Measurements from ENCODE around the gene SIRPA.

SIRPA gene

DNA sequence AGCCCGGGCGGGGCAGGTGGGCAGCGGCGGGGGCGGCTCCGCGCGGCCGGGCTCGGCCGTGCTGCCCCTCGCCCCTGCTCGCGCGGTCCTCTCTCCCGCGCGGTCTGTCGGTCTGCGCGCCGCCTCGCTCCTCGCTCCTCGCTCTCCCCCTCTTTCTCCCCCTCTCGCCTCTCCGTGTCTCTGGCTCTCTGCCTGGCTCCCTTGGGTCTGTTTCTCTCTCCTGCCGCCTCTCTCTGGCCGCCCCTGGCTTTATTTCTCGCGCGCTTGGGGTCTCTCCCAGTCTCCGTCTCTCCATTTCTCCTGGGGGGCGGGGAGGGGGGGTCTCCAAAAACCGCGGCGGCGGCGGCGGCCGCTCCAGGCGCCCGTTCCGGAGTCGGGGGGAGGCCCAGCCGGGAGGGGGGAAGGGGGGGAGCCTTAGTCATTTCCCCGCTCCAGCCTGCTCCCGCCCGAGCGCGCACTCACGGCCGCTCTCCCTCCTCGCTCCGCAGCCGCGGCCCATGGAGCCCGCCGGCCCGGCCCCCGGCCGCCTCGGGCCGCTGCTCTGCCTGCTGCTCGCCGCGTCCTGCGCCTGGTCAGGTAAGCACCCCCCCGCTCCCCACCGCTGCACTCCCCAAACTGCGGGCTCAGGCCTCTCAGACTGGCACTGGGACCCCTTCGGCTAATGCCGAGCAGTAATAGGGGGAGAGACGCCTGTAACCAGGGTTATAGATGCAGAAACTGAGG, at the start of gene SIRPA:
SIRPA (plus strand) TSS at position 457 of the 723 bp plus-strand sequence; CDS start at position 498, 41 bp downstream.
- in situ Hi-C loops (cut with HindIII; ENCODE audit: low sequenced_read_pairs): no loop called here

DNA sequence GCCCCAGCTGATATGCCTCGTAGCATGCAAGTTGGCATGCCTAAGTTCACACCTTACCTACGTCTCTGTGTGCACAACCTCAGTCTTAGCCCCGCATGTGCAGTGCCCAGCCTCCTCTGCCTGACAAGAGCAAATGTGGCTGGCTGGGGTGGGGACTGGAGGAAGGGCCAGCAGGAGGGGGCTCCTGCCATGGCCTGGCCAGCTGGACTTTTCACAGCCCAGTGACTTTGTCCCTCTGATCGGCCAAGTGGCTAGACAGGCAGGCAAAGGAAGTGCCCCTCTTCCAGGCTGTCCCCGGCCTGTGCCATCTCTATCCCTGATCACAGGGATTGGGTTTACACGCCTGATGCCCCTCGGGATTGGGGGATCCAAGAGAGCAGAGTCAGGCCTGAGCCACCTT, 49.5 kb upstream of the SIRPA start:
- in situ Hi-C loops (cut with HindIII; ENCODE audit: low sequenced_read_pairs): no loop called here

DNA sequence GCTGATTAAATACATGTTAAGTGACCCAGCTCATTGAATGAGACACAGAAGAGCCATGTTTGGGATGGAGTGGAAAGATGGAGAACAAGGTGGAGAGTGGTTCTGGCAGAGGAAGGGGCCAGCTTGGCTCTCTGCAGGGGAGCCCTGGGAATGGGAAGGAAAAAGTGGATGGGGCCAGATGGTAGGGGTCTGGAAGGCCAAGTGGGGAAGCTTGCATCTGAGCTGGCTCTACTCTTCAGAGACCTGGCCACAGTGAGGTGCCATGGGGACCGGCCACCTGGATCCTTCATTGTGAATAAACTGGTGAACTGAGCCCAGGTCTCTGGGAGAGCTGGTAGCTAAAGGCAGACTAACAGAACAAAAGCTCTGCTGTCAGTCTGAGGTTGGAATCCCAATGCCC, 48.9 kb upstream of the SIRPA start:
- in situ Hi-C loops (cut with HindIII; ENCODE audit: low sequenced_read_pairs): no loop called here

DNA sequence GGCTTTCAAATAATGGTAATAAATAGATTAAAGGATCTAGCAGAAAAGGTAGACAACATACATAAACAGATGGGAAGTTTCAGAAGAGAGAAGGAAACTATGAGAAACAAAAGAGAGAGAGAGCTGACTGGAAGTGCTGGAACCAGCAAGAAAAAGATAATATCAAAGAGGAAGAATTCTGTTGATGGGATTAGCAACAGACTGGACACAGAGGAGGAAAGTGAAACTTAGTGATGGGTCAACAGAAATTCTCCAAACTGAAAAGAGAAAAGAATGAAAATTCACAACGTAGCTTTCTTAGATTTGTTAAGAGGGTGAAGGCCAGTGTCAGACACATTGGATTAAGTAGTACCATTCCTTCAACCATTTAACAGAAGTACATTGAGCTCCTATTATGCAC, 48.3 kb upstream of the SIRPA start:
- in situ Hi-C loops (cut with HindIII; ENCODE audit: low sequenced_read_pairs): no loop called here

DNA sequence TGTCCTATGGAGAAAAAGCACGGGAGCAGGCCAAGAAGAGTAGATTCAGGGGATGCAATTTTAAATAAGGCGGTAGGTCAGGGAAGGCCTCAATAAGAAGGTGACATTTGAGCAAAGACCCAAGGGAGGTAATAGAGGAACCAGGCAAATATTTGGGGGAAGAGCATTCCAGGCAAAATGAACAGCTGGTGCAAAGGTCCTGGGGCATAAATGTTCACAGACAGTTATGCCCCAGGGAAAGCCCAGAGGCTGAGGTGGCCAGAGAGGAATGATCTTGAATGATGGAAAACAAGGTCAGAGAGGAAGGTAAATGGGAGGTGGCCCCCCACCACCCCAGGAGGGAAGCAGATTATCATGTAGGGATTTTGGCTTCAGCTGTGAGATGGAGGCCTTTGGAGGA, 47.4 kb upstream of the SIRPA start:
- in situ Hi-C loops (cut with HindIII; ENCODE audit: low sequenced_read_pairs): no loop called here

DNA sequence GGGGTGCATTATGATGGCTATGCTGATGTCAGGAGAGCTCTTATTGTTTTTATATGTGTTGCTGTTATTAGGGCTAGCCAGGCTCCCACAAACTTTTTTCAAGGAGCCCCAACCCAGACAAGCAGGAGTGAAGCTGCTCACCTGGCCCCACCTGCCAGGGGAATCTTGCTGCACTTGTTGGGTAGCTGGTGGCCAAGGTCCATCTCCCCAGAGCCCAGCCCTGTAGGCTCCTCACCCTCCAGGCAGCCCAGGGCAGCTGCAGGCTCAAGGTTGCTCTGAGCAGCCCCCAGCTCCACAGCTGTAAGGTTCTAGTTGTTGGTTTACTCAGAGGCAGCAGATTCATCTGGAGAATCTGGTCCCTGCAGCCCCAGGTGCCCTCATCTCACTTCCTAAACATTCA, 46.8 kb upstream of the SIRPA start:
- in situ Hi-C loops (cut with HindIII; ENCODE audit: low sequenced_read_pairs): no loop called here

DNA sequence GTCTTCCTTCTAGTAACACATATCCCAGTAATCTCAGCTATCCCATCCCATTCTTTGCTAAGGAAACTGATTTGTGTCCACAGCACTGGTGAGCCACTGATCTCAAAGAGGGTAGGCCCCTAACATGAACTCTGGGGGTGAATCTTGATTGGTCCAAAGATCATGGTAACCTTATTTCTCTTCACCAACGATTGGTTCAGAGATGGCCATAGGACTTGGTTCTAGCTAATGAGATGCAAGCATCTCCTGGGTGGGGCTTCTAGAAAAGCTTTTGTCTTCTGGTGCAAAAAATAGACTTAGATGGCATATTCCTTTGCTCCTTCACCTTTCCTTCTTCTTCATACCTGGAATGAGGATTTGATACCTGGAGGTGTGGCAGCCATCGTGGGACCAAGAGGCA, 43.8 kb upstream of the SIRPA start:
- in situ Hi-C loops (cut with HindIII; ENCODE audit: low sequenced_read_pairs): no loop called here

DNA sequence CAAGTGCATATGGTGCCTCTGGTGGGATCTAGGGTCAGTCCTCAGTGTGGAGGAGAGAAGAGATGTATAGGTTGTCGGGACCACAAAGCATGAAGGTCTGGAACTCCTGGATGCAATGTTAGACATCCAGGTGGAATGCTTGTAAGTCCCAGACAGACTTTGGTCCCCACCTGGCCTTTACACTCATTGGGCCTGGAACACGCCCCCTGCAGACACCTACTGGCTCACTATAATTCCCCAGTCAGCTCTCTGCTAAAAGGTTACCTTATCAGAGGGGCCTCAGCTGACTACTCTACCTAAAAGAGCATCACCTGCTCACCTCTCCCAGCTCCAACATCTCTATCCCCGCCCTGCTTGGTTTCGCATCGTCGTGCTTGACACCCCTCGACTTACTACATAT, 41.7 kb upstream of the SIRPA start:
- in situ Hi-C loops (cut with HindIII; ENCODE audit: low sequenced_read_pairs): no loop called here

DNA sequence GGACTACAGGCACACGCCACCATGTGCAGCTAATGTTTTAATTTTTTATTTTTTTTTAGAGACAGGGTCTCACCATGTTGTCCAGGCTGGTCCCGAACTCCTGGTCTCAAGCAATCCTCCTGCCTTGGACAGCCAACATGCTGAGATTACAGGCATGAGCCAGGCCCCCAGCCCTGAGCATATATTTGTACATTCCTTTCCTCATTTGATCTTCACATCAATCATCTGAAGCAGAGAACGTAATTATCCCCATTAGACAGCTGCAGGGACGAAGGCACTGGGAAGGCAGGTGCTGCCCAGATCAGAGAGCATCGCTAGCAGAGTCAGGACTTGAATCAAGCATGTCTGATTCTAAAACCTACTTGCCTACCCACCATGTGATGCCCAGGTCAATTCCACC, 41.0 kb upstream of the SIRPA start:
- in situ Hi-C loops (cut with HindIII; ENCODE audit: low sequenced_read_pairs): no loop called here

DNA sequence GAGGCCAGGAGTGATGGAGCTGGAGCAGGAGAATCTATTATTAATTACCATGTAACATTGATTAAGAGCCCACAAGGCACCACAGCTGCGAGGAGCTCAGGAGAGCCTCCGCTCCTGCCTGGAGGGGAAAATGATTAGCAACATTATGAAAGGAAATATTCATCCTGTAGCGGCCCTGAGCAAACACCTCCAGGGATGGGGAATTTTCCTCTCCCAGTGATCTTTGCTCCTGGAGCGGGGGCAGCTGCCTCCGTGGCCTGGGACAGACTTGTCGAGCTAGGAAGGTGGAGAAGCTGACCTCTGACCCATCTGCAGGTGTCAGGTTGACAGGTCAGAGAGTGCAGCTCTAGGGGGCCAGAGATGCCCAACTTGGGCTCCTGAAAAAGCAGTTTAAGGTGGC, 40.1 kb upstream of the SIRPA start:
- in situ Hi-C loops (cut with HindIII; ENCODE audit: low sequenced_read_pairs): no loop called here

DNA sequence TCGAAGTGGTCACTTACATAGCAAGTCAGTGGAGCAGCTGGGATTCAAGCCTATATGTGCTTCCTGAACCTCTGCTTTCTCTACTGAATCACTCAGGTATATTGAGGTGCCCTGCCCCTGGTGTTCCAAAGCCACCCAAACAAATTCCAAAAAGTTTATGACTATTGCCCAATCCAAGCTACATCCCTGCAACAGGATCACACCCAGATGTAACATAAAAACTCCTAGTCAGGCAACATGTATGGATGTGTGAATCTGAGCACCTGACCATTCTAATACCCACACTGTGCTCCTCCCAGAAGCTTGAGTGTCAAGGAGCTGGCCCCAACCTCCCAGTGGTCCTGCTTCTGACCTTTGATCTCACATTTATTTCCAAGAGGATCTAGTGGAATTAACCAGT, 39.5 kb upstream of the SIRPA start:
- in situ Hi-C loops (cut with HindIII; ENCODE audit: low sequenced_read_pairs): no loop called here

DNA sequence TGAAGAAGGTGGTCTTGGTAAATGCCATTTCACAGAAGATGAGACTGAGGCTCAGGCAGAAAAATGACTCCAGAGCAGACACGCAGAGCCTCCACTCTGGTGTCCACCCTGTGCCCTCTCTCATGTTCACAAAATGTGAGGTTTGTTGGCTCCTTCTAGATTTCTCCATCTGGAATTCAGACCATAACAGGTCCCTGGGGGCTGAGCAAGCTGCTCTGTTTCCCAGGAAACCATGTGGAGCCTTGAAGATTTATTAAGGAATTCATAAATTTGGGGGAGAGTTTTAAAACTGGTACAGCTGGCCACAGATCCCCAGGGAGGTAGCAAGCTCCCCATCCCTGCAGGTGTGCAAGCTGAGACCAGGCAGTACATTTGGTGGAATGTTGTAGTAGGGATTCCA, 38.8 kb upstream of the SIRPA start:
- in situ Hi-C loops (cut with HindIII; ENCODE audit: low sequenced_read_pairs): no loop called here

DNA sequence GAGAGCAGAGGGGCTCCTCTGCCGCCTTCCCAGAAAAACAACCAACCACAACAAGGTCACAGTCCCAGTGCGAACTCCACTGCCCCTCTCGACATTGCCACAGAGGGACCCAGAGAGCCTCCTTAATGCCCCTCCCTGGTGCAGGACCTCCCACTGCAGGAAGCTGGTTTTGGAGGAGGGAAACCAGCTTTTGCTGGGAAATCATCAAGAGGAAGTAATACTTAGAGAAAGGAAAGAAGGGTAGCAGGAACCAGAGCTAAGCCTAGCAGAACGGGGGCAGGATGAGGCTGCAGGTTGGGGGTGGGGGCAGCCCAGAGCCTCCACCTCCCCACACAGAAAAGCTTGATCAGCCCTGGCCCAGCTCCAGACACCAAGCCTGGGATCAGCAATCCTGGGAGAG, 37.7 kb upstream of the SIRPA start:
- in situ Hi-C loops (cut with HindIII; ENCODE audit: low sequenced_read_pairs): no loop called here

DNA sequence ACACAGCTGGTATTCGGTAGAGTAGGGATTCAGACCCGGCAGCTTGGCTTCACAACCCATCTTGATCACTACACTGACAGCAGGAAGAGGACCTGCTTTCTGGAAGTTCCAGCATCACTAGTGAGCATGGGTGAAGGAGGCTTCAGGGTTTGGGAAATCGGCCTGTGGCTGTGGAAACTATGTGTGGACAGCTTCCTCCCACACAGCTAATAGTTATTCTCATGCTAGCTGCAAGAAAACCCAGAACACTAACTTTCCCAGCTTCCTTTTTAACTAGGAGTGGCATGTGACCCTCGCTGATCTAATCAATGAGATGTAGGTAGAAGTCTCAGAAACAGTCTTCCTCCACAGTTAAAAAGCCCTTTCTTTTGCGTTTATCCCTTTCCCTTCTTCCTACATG, 36.3 kb upstream of the SIRPA start:
- in situ Hi-C loops (cut with HindIII; ENCODE audit: low sequenced_read_pairs): no loop called here

DNA sequence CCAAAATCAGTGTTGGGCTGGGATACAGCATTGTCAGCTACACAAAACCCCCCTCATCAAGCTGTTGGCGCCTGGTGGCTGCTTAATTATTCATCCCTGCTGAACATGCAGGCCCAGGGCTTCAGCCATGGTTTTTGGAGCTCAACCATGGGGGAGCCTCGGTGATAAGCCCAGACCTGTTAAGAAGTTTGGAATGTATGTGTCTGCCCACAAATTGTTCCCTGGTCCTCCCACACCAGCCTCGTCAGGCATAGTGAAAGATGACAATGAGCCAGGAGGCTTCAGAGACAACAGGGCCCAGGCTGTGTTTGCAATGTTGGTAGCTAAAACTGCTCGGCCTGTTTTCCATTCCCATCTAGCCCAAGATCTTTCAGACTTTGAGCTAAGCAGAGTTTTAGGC, 34.8 kb upstream of the SIRPA start:
- in situ Hi-C loops (cut with HindIII; ENCODE audit: low sequenced_read_pairs): loop anchor here (5.0 kb wide), 1 partner anchor 58 kb away; no protein-coding TSS in a partner anchor

DNA sequence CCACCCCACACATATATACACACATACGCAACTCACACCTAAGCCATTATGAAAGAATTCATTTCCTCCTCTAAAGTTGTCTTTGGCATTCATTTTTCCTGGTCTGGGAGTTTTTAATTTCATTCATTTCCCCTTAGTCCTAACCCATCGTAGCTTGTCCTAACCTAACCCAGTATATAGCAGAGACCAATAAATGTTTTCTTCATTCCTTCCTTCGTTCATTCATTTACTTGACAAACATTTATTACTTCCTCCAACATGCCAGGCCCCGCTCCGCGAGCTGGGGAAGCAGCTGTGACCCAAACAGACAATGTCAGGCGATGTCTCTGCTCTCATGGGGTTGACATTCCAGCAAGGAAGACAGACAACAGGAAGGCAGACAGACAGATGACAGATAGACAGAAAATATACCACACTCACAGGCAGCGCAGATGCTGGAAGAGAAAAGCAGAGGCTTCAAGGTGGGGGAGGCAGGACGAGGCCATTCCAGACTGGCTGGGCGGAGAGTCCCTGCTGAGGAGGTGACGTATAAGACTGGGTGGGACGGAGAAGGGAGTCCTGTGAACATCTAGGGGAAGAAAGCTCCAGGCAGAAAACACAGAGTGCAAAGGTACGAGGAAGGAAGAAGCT, 33.7 kb upstream of the SIRPA start:
- in situ Hi-C loops (cut with HindIII; ENCODE audit: low sequenced_read_pairs): loop anchor here (5.0 kb wide), 1 partner anchor 59 kb away; no protein-coding TSS in a partner anchor

DNA sequence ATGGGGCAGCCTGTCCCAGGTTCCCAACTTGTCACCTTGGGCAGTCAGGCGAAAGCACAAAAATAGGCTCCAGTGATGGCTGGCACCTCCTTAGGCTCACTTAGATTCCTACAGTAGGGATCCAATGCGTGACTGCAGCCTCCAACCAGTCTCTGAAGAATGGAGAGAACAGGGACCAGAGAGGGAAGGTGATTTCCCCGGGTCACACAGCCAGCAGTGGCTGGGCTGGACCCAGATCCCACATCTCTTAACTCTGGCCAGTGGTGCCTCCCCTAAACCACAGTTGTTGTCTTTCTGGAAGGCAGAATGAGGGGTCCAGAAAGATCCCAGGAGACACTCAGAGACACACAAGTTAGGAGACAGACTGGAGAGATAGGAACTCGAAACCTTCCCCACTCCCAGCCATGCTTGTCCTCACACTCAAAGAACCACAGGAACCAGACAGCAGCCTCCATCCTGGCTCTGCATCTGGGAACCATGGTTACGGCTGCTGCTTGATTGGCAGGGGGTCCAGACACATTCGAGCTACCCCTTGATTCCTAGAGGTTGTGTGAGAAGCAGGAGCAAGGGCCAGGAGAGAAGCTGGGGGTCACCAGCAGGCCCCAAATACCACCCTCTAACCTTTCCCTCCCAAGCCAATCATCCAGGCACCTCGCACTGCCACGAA, 33.1 kb upstream of the SIRPA start:
- in situ Hi-C loops (cut with HindIII; ENCODE audit: low sequenced_read_pairs): loop anchor here (5.0 kb wide), 1 partner anchor 60 kb away; no protein-coding TSS in a partner anchor

DNA sequence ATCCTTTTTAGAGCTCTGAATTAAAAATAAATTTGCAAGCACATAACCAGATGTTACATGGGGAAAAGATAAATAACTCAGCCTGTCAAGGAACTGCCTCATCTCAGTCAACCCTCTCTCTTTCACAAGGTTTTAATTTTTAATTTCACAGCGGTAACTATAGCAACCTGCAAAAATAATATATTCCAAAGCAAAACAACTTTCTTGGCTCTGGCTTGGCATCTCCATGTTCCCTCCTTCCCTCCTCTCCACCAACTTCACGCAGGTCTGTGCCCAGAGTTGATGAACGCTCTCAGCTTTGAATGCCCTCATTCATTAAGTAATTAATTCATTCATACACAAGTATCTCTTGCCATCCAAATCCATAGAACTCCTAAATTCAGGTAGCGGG, 32.5 kb upstream of the SIRPA start:
- in situ Hi-C loops (cut with HindIII; ENCODE audit: low sequenced_read_pairs): loop anchor here (5.0 kb wide), 1 partner anchor 60 kb away; no protein-coding TSS in a partner anchor

DNA sequence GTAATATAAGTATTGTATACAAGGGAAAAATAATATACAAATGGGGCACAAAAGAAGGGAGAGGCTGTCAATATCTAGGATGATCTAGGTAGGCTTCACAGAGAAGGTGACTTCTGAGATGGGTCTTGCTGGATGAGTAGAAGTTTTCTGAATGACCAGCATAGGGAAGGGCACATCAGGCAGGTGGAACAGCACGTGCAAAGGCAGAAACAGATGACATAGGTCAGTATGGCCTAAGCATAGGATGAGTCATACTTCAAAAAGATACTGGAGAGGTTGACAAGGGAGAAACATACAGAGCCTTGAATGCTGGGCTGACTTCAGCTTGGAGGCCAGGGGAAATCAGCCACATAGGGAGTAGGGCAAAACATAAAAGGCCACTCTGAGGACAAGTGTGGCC, 31.9 kb upstream of the SIRPA start:
- in situ Hi-C loops (cut with HindIII; ENCODE audit: low sequenced_read_pairs): loop anchor here (5.0 kb wide), 1 partner anchor 61 kb away; no protein-coding TSS in a partner anchor

DNA sequence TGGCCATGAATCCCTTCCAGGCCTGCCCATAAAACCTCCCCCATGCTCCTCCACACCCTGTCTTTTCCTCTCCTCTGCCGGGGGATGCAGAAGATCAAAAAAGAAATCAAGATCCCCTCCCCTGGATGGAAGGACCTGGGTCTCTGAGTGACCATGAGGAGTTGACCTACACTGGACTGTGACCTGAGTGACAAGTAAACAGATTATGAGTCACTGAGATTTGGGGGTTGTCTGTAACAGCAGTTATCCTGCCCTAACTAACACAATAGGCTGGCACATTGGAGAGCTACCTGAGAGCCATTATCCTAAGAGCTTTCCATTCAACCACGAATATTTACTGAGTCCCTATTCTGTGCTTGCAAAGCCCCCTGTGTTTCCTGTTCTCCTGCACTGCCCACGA, 28.4 kb upstream of the SIRPA start:
- in situ Hi-C loops (cut with HindIII; ENCODE audit: low sequenced_read_pairs): no loop called here

DNA sequence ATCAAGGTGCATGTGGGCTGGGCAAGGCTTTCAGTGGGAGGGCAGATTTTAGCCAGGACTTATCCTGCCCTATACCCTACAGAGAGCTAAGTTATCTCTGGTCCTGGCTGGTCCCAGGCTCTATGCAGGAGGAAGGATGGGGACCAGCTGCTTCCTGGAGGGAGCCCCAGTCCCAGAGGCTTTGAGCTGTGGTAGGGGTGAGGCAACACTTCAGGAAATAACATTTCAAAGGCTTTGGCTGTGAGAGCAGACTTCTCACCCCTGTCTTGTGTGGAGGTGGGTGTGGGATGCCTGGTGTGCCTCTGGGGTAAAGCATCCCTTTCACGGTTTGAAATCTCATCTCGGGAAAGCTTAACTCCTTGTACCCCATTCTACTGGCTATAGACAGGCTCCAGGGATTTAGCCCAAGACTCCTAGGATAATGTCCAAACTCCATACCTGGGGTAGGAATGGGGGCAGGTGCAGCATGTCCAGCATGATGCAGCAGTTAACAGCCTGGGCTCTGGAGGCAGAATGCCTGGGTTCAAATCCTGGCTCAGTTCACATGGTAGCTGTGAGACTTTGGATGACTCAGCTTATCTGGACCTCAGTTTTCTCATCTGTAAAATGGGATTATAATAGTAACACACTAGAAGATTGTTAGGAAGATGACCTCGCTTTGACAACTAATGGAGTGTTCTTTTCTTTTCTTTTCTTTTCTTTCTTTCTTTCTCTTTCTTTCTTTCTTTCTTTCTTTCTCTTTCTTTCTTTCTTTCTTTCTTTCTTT, 27.5 kb upstream of the SIRPA start:
- in situ Hi-C loops (cut with HindIII; ENCODE audit: low sequenced_read_pairs): no loop called here
